ENCODE measurements around the gene ST6GALNAC5. TPM values are rescaled to one million over a fixed set of nuclear protein-coding genes. Genes with fewer than 3 reads are reported as not detected.

The ST6GALNAC5 gene
- total and polyA plus RNA-seq, 2 of the 13 experiments (the other 11 are each of a cell fraction or from before 2014, with no cell fraction given): not detected

GRCh38 chr1:77026640-77027039 is 159.4 kb downstream of the ST6GALNAC5 start:
- 83% methylated on average over 1 of the region's 1 CpG for WGBS (ENCODE audit: low lambda C conversion rate)
- ChIA-PET CTCF (ENCODE audit: low intra/inter-chr PET ratio, low total read pairs) (no interaction called here), POLR2A (no interaction called here)
- Histone ChIP-seq H3K4me2 (ENCODE audit: low read depth, low read length) (no peak overlapping the region), H3K4me1 (ENCODE audit: insufficient read depth, low read length) (no peaks in the 10 kb centered on the region), H2AFZ (ENCODE audit: low read length) (no peak overlapping the region), H3K4me3 (replicated peaks in 1 of 3; ENCODE audit: insufficient read depth in 1 of 3, low read depth in 2 of 3, low read length in 3 of 3) (no peak overlapping the region), H3K27me3 (ENCODE audit: control insufficient read depth in 1 of 2, insufficient read depth in 2 of 2, low read length in 2 of 2) (no peaks in the 10 kb centered on the region), H4K20me1 (ENCODE audit: insufficient read depth, low read length) (no peaks in the 10 kb centered on the region), H3K9ac (ENCODE audit: insufficient read depth, low read depth, low read length) (no peak overlapping the region), H3K9me3 (ENCODE audit: low read length) (no peaks in the 10 kb centered on the region), H3K79me2 (ENCODE audit: insufficient read depth, low read length) (no peaks in the 10 kb centered on the region), H3K36me3 (replicated peaks in 1 of 2; ENCODE audit: control insufficient read depth in 1 of 2, insufficient read depth in 2 of 2, low read length in 2 of 2) (no peaks in the 10 kb centered on the region), H3K27ac (ENCODE audit: extremely low read length, insufficient read depth, low read length) (no peak overlapping the region)
- intact Hi-C loops (cut with micrococcal nuclease; ENCODE audit: unreplicated experiment): no loop called here
- no peak for DNase-seq (ENCODE audit: low spot score)
- BruUV-seq (replicated peaks): no TSS peak
- TF ChIP-seq ZNF598 (CRISPR knock-in tag; IDR thresholded peaks at IDR 0.05; ENCODE audit: borderline replicate concordance): no peak
- TF ChIP-seq HDAC6 (IDR thresholded peaks at IDR 0.05; ENCODE audit: low read depth, low read length): no peak
- TF ChIP-seq SCMH1 (CRISPR knock-in tag; IDR thresholded peaks at IDR 0.05; ENCODE audit: borderline replicate concordance): no peak
- no peak for TF ChIP-seq ZFYVE20 (CRISPR knock-in tag; IDR thresholded peaks at IDR 0.05; ENCODE audit: borderline replicate concordance, low read depth)
- TF ChIP-seq FOXP1 (IDR thresholded peaks at IDR 0.05): no peak
- no peak for TF ChIP-seq FOXP1 (CRISPR knock-in tag; IDR thresholded peaks at IDR 0.05)
- no peak for FAIRE-seq
- ATAC-seq: no peak
- in situ Hi-C loops (cut with HindIII; ENCODE audit: extremely low pct_ligation_motif_present, low pct_unique_long_range_greater_than_20kb): no loop called here

DNA sequence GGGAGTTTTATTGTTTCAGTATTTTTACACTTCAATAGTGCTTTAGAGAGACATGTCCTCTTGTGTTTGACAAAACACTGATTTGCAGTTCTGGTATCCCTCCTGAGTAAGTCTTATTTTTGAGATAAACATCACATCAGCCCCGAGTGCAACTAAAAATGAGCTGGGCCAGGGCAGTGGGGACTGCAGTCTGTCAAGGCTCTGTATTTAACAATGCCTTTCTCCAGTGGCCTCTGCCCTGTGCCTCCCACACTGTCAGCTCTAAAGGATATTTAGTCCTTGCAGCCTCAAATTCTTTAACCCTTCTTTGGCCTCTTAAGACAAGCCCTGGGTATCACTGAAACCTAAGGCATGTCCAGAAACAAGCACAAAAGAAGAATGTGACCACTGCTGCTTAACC is 160.6 kb downstream of the ST6GALNAC5 start:
- in situ Hi-C loops (cut with HindIII; ENCODE audit: extremely low pct_ligation_motif_present, low pct_unique_long_range_greater_than_20kb) (no loop called here), intact Hi-C loops (cut with micrococcal nuclease; ENCODE audit: unreplicated experiment) (no loop called here)
- Histone ChIP-seq H3K27me3 (ENCODE audit: control insufficient read depth in 1 of 2, insufficient read depth in 2 of 2, low read length in 2 of 2) (no peaks in the 10 kb centered on the region), H3K4me1 (ENCODE audit: insufficient read depth, low read length) (no peaks in the 10 kb centered on the region), H2AFZ (ENCODE audit: low read length) (no peak overlapping the region), H3K36me3 (replicated peaks in 1 of 2; ENCODE audit: control insufficient read depth in 1 of 2, insufficient read depth in 2 of 2, low read length in 2 of 2) (no peaks in the 10 kb centered on the region), H3K27ac (ENCODE audit: extremely low read length, insufficient read depth, low read length) (no peak overlapping the region), H3K4me2 (ENCODE audit: low read depth, low read length) (no peak overlapping the region), H3K9ac (ENCODE audit: insufficient read depth, low read depth, low read length) (no peak overlapping the region), H3K79me2 (ENCODE audit: insufficient read depth, low read length) (no peaks in the 10 kb centered on the region), H4K20me1 (ENCODE audit: insufficient read depth, low read length) (no peaks in the 10 kb centered on the region), H3K9me3 (ENCODE audit: low read length) (no peaks in the 10 kb centered on the region), H3K4me3 (replicated peaks in 1 of 3; ENCODE audit: insufficient read depth in 1 of 3, low read depth in 2 of 3, low read length in 3 of 3) (no peak overlapping the region)
- DNase-seq (ENCODE audit: low spot score): no peak
- POLR2A ChIA-PET: no interaction called here
- CTCF ChIA-PET (ENCODE audit: low intra/inter-chr PET ratio, low total read pairs): no interaction called here
- FAIRE-seq: no peak
- no TSS peak for BruUV-seq (replicated peaks)
- WGBS (ENCODE audit: low lambda C conversion rate): 0% methylated on average over 1 of the region's 1 CpG
- ATAC-seq: no peak
- TF ChIP-seq MED1 (CRISPR knock-in tag; IDR thresholded peaks at IDR 0.05) (no peak), ZNF570 (CRISPR knock-in tag; IDR thresholded peaks at IDR 0.05; ENCODE audit: borderline replicate concordance) (no peak), ISL2 (CRISPR knock-in tag; IDR thresholded peaks at IDR 0.05) (no peak), MZF1 (CRISPR knock-in tag; IDR thresholded peaks at IDR 0.05; ENCODE audit: borderline replicate concordance) (no peak), KIAA2018 (CRISPR knock-in tag; IDR thresholded peaks at IDR 0.05; ENCODE audit: borderline replicate concordance) (no peak), ZNF572 (CRISPR knock-in tag; IDR thresholded peaks at IDR 0.05) (no peak), FOXA1 (IDR thresholded peaks at IDR 0.05) (no peak), FOXA1 (CRISPR knock-in tag; IDR thresholded peaks at IDR 0.05) (no peak)

Data from HepG2 (cell line).